Effector memory CD8-positive, alpha-beta T cell (primary cell): ENCODE measurements around the gene GHRL.

Experiments used
- ATAC-seq: fragments of 150-1000 bp; cut with Tn5 transposase; replicated peaks from 2 replicates; pipeline ENCODE4 v1.10.0; 2021; ENCODE audit warnings: mild to moderate bottlenecking, moderate library complexity
- DNase-seq, 3 experiments: peaks; one replicate each; pipeline ENCODE4 v3.0.0; 2021
- H3K27ac Mint-ChIP-seq, 2 donors: one replicate each; pipeline ENCODE4 v1.8.0; 2022; ENCODE audit warnings: mild to moderate bottlenecking in 2 of 2, mixed read lengths in 2 of 2, moderate library complexity in 2 of 2
- H3K27me3 Mint-ChIP-seq, 2 donors: one replicate each; pipeline ENCODE4 v1.8.0; 2022; ENCODE audit warnings: mixed read lengths in 2 of 2
- H3K36me3 Mint-ChIP-seq: one replicate; pipeline ENCODE4 v1.8.0; 2022; ENCODE audit warnings: mild to moderate bottlenecking, moderate library complexity, mixed read lengths; ENCODE audit not compliant: insufficient read depth
- H3K4me1 Mint-ChIP-seq, 2 donors: one replicate each; pipeline ENCODE4 v1.8.0; 2022; ENCODE audit warnings: low read depth in 2 of 2, mixed read lengths in 2 of 2
- H3K4me3 Mint-ChIP-seq, 2 donors: one replicate each; pipeline ENCODE4 v1.8.0; 2022; ENCODE audit warnings: mild to moderate bottlenecking in 2 of 2, mixed read lengths in 2 of 2, moderate library complexity in 2 of 2
- H3K9me3 Mint-ChIP-seq, 2 donors: one replicate each; pipeline ENCODE4 v1.8.0; 2022; ENCODE audit warnings: mixed read lengths in 2 of 2

The GHRL gene

GRCh38 chr3:10286596-10287295 is 6.0 kb downstream of the GHRL start:
- no peak overlapping the region for H3K4me3 Mint-ChIP-seq
- DNase-seq, result peak; percentile 45 to 58 (median 56)
- peaks cover 26% of the 10 kb centered on the region for H3K36me3 Mint-ChIP-seq
- H3K27me3 Mint-ChIP-seq, result no peaks in the 10 kb centered on the region
- peak overlapping the region in 1 of 2 donors; percentile 64 for H3K27ac Mint-ChIP-seq
- H3K9me3 Mint-ChIP-seq, result no peaks in the 10 kb centered on the region
- H3K4me1 Mint-ChIP-seq, result peaks cover 18 to 19% of the 10 kb centered on the region in 2 donors
- peak; percentile 39 for ATAC-seq

- ATAC-seq, result no peak
- peaks cover 18 to 19% of the 10 kb centered on the region in 2 donors for H3K4me1 Mint-ChIP-seq
- peaks cover 30% of the 10 kb centered on the region for H3K36me3 Mint-ChIP-seq
- H3K27ac Mint-ChIP-seq, result no peak overlapping the region
- no peak for DNase-seq
- no peaks in the 10 kb centered on the region for H3K9me3 Mint-ChIP-seq
- H3K27me3 Mint-ChIP-seq, result no peaks in the 10 kb centered on the region
- no peak overlapping the region for H3K4me3 Mint-ChIP-seq
Measured at GRCh38 chr3:10286133-10286524, 6.6 kb downstream of the GHRL start.

- DNase-seq (no peak), ATAC-seq (no peak)
- H3K36me3 Mint-ChIP-seq, result peaks cover 36% of the 10 kb centered on the region
- peaks cover 18 to 19% of the 10 kb centered on the region in 2 donors for H3K4me1 Mint-ChIP-seq
- H3K27ac Mint-ChIP-seq, result peak overlapping the region; percentile 66 to 78
- no peak overlapping the region for H3K4me3 Mint-ChIP-seq
- H3K9me3 Mint-ChIP-seq, result no peaks in the 10 kb centered on the region
- no peaks in the 10 kb centered on the region for H3K27me3 Mint-ChIP-seq
Measured at GRCh38 chr3:10285272-10286132, 7.2 kb downstream of the GHRL start.

GRCh38 chr3:10284496-10284895 is 8.3 kb downstream of the GHRL start:
- peak overlapping the region in 1 of 2 donors; percentile 14 for H3K4me3 Mint-ChIP-seq
- H3K27ac Mint-ChIP-seq, result peak overlapping the region; percentile 66 to 78
- no peaks in the 10 kb centered on the region for H3K27me3 Mint-ChIP-seq
- H3K4me1 Mint-ChIP-seq, result peaks cover 18 to 19% of the 10 kb centered on the region in 2 donors
- H3K36me3 Mint-ChIP-seq, result peaks cover 41% of the 10 kb centered on the region
- H3K9me3 Mint-ChIP-seq, result no peaks in the 10 kb centered on the region
- peak in 2 of 3 experiments; percentile 29 to 39 for DNase-seq
- peak; percentile 92 for ATAC-seq

- no peaks in the 10 kb centered on the region for H3K27me3 Mint-ChIP-seq
- H3K4me1 Mint-ChIP-seq, result peaks cover 18 to 19% of the 10 kb centered on the region in 2 donors
- DNase-seq (no peak), ATAC-seq (no peak)
- peak overlapping the region; percentile 66 to 78 for H3K27ac Mint-ChIP-seq
- H3K36me3 Mint-ChIP-seq, result peaks cover 50% of the 10 kb centered on the region
- no peak overlapping the region for H3K4me3 Mint-ChIP-seq
- no peaks in the 10 kb centered on the region for H3K9me3 Mint-ChIP-seq
Measured at GRCh38 chr3:10283638-10284037, 9.1 kb downstream of the GHRL start.

GRCh38 chr3:10281951-10282350 is 10.8 kb downstream of the GHRL start:
- H3K9me3 Mint-ChIP-seq, result no peaks in the 10 kb centered on the region
- H3K36me3 Mint-ChIP-seq, result peaks cover 57% of the 10 kb centered on the region
- no peak overlapping the region for H3K4me3 Mint-ChIP-seq
- peaks cover 22 to 23% of the 10 kb centered on the region in 2 donors for H3K4me1 Mint-ChIP-seq
- peak overlapping the region in 1 of 2 donors; percentile 51 for H3K27ac Mint-ChIP-seq
- no peak for DNase-seq
- ATAC-seq, result no peak
- no peaks in the 10 kb centered on the region for H3K27me3 Mint-ChIP-seq

GRCh38 chr3:10280571-10280970 is 12.2 kb downstream of the GHRL start:
- Mint-ChIP-seq H3K4me3 (no peak overlapping the region), H3K9me3 (no peaks in the 10 kb centered on the region), H3K27ac (no peak overlapping the region), H3K36me3 (peaks cover 67% of the 10 kb centered on the region), H3K4me1 (peaks cover 23 to 24% of the 10 kb centered on the region in 2 donors), H3K27me3 (no peaks in the 10 kb centered on the region)
- DNase-seq, result no peak
- ATAC-seq, result no peak

GRCh38 chr3:10280177-10280529 is 12.6 kb downstream of the GHRL start:
- H3K9me3 Mint-ChIP-seq, result no peaks in the 10 kb centered on the region
- no peaks in the 10 kb centered on the region for H3K27me3 Mint-ChIP-seq
- H3K4me1 Mint-ChIP-seq, result peaks cover 25% of the 10 kb centered on the region in 2 donors
- no peak for DNase-seq
- H3K36me3 Mint-ChIP-seq, result peaks cover 71% of the 10 kb centered on the region
- ATAC-seq, result no peak
- H3K27ac Mint-ChIP-seq, result peak overlapping the region in 1 of 2 donors; percentile 80
- H3K4me3 Mint-ChIP-seq, result no peak overlapping the region

- H3K27ac Mint-ChIP-seq, result peak overlapping the region; percentile 54 to 80
- peaks cover 20 to 22% of the 10 kb centered on the region in 2 donors for H3K4me1 Mint-ChIP-seq
- no peaks in the 10 kb centered on the region for H3K9me3 Mint-ChIP-seq
- ATAC-seq (no peak), DNase-seq (no peak)
- peaks cover 71% of the 10 kb centered on the region for H3K36me3 Mint-ChIP-seq
- H3K4me3 Mint-ChIP-seq, result no peak overlapping the region
- no peaks in the 10 kb centered on the region for H3K27me3 Mint-ChIP-seq
Measured at GRCh38 chr3:10279384-10280176, 13.2 kb downstream of the GHRL start.

GRCh38 chr3:10278501-10278900 is 14.2 kb downstream of the GHRL start:
- Mint-ChIP-seq H3K27ac (peak overlapping the region; percentile 54 to 83), H3K4me1 (peaks cover 19 to 25% of the 10 kb centered on the region in 2 donors), H3K9me3 (no peaks in the 10 kb centered on the region), H3K36me3 (peaks cover 71% of the 10 kb centered on the region), H3K4me3 (no peak overlapping the region), H3K27me3 (no peaks in the 10 kb centered on the region)
- no peak for DNase-seq
- no peak for ATAC-seq

- no peak overlapping the region for H3K4me3 Mint-ChIP-seq
- peak overlapping the region; percentile 50 to 83 for H3K27ac Mint-ChIP-seq
- no peaks in the 10 kb centered on the region for H3K9me3 Mint-ChIP-seq
- H3K36me3 Mint-ChIP-seq, result peaks cover 73% of the 10 kb centered on the region
- DNase-seq (no peak), ATAC-seq (no peak)
- H3K4me1 Mint-ChIP-seq, result peaks cover 26 to 33% of the 10 kb centered on the region in 2 donors
- H3K27me3 Mint-ChIP-seq, result no peaks in the 10 kb centered on the region
Measured at GRCh38 chr3:10277115-10277625, 15.6 kb downstream of the GHRL start.

- Mint-ChIP-seq H3K4me3 (peak overlapping the region in 1 of 2 donors; percentile 37), H3K27me3 (no peaks in the 10 kb centered on the region), H3K4me1 (peaks cover 30 to 33% of the 10 kb centered on the region in 2 donors), H3K9me3 (no peaks in the 10 kb centered on the region), H3K27ac (peak overlapping the region; percentile 81 to 97), H3K36me3 (peaks cover 80% of the 10 kb centered on the region)
- DNase-seq (no peak), ATAC-seq (no peak)
Measured at GRCh38 chr3:10274601-10275000, 18.1 kb downstream of the GHRL start.

GRCh38 chr3:10273702-10274305 is 18.9 kb downstream of the GHRL start:
- no peak for ATAC-seq
- Mint-ChIP-seq H3K4me3 (peak overlapping the region; percentile 57 to 72), H3K36me3 (peaks cover 79% of the 10 kb centered on the region), H3K9me3 (no peaks in the 10 kb centered on the region), H3K27me3 (no peaks in the 10 kb centered on the region), H3K27ac (peak overlapping the region; percentile 81 to 97), H3K4me1 (peaks cover 33 to 39% of the 10 kb centered on the region in 2 donors)
- DNase-seq, result no peak
